Neural progenitor cell (in vitro differentiated cells): ENCODE results near the gene PLEKHN1.

ENCODE experiments used
- CTCF ChIP-seq: fragments of 200-600 bp; sonication (generic); IDR thresholded peaks from 2 replicates; pipeline ENCODE4 v1.5.1; 2017; ENCODE audit warnings: antibody characterized with exemption, mild to moderate bottlenecking
- EZH2 ChIP-seq: fragments of 200-600 bp; sonication (generic); IDR thresholded peaks from 2 replicates; pipeline ENCODE4 v1.6.1; 2017; ENCODE audit warnings: antibody characterized with exemption, mild to moderate bottlenecking, moderate library complexity
- EZH2phosphoT487 ChIP-seq: fragments of 200-600 bp; sonication (generic); IDR thresholded peaks from 2 replicates; pipeline ENCODE4 v1.6.1; 2017; ENCODE audit warnings: antibody characterized with exemption

GRCh38 chr1:998995-999724 lies 32.9 kb downstream of the PLEKHN1 start:
- TF ChIP-seq CTCF (peak; percentile 7), EZH2 (peak; percentile 90), EZH2phosphoT487 (peak; percentile 79)
